Activated gamma-delta T cell treated with anti-CD3 and anti-CD28 coated beads, Interleukin-2, amount 50 U/mL, for 16 hours (primary cell): ENCODE data around the gene DZIP3.

Experiments used
- DNase-seq: peaks from one replicate; pipeline ENCODE4 v3.0.0-alpha.2; 2020; ENCODE audit warnings: low read depth

The DZIP3 gene, protein sequence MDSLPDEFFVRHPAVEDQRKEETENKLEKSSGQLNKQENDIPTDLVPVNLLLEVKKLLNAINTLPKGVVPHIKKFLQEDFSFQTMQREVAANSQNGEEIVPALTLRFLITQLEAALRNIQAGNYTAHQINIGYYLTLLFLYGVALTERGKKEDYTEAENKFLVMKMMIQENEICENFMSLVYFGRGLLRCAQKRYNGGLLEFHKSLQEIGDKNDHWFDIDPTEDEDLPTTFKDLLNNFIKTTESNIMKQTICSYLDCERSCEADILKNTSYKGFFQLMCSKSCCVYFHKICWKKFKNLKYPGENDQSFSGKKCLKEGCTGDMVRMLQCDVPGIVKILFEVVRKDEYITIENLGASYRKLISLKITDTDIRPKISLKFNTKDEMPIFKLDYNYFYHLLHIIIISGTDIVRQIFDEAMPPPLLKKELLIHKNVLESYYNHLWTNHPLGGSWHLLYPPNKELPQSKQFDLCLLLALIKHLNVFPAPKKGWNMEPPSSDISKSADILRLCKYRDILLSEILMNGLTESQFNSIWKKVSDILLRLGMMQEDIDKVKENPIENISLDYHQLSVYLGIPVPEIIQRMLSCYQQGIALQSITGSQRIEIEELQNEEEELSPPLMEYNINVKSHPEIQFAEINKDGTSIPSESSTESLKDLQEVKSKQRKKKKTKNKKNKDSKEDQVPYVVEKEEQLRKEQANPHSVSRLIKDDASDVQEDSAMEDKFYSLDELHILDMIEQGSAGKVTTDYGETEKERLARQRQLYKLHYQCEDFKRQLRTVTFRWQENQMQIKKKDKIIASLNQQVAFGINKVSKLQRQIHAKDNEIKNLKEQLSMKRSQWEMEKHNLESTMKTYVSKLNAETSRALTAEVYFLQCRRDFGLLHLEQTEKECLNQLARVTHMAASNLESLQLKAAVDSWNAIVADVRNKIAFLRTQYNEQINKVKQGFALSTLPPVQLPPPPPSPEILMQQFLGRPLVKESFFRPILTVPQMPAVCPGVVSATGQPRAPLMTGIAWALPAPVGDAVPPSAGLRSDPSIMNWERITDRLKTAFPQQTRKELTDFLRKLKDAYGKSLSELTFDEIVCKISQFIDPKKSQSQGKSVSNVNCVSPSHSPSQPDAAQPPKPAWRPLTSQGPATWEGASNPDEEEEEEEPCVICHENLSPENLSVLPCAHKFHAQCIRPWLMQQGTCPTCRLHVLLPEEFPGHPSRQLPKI

DNA sequence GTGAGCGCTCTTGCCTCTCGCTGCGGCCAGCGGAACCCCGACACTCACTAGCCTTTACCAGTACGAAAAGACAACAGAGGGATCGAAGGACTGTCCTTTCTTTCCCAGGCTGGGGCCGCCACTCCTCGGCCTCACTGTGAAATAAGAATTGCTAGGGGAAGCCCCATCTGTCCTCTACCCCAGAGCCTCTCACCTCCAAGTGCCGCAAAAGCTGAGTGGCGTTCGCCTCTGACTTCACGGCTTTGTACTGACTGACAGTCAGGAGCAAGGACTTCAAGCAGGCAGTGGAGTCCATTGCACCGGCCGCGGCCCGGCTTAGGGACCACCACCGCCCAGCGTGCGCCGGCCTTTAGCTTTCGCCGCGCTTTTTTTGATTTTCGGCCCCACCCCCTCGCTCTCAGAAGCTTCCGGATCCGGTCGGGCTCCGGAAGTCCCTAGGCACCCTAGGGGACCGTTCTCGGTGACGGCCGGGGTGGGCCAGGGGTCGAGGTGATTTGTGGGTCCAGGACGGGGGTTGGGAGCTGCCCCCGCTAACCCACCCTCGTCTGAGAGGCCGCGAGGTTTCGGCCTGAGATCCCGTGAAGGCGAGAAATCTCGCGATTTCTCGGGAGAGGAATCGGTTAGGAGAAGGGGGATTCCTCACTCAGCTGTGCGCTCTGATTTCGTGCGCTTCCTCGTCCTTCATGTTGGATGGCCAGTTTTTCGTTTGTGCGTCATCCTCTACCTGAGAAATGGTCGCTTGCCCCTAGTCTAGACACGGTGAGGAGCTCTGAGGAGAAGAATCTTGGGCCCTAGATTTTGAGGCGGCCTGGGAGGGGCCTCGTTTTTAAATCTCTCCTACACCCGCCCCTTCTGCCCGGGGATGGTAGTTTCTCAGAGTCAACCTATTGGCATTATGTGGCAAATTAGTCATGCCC, at the start of gene DZIP3, which contains the start of gene CIP2A:
Gene DZIP3 (plus strand): TSS at position 642 of the 917 bp plus-strand sequence. CDS start 15,685 bp downstream, outside the sequence.
Gene CIP2A (minus strand): TSS at position 358 of the 917 bp plus-strand sequence. CDS start 63 bp downstream, at position 295.
- peak; percentile 84 for DNase-seq

DNA sequence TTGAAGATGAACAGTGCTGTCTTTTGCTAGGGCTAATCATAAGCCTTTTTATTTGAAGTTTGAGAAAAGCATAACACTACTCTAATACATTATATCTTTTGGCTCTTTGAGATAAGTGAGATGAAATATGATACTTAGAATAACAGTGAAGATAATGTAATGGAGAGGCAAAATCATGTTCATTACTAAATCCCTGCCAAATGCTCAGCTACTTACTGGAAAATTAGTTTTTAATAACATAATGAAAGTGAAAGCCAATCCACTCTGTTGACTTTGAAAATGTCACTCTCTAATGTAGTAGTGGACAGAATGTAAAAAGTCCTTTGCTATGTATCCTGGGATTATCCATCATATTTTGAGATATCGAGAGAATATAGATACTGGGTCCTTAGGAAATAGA, 43.3 kb upstream of the DZIP3 start:
- DNase-seq = no peak

DNA sequence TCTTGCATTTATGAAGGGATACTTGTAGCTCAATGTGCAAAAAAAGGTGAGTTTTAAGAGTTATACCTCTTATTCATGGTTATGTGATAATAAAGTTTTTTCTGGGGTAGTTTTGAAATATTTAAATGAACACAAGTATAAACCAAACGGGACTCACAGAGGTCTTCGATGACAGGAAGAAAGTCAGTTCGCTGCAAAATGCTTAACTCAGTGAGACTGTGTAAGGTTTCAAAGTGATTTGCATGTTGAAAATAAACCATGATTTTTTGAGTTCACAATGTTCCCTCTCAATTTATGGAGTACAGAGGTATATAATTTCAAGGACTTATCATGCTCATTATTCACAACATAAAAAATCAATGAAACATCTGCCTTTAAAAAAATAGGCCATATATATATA, 42.8 kb upstream of the DZIP3 start:
- no peak for DNase-seq

DNA sequence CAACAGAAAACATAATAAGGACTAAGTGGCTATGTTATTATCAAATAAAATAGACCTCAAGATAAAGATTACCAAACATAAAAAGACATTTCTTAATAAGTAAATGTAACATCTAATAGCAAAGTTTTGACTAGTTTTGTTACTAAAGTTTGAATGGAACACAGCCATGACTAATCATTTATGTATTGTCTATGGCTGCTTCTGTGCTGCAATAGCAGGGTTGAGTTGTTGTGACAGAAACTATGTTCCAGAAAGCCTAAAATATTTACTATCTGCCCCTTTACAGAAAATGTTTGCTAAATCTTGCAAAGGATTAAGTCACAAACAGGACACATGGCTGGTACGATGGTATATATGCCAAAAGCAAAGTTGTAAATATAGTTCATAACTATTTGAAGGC, 41.2 kb upstream of the DZIP3 start:
- DNase-seq = no peak

DNA sequence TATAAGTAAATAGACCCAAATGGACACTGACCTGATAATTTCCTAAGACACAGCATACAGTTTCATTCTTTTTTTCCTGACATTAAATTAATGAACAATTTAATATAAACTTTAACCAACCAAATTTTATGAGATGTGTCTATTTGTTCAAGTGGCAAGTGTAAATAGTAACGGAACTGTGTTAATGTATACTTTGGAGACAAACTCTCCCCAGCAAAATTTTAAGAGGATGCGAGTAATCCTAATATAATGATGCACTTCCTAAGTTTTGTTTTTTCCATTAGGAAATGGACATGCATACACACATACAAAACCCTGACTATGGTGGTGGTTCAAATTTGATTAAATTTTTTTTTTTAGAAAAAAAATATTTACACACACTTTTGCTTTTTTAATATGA, 40.6 kb upstream of the DZIP3 start:
- no peak for DNase-seq

DNA sequence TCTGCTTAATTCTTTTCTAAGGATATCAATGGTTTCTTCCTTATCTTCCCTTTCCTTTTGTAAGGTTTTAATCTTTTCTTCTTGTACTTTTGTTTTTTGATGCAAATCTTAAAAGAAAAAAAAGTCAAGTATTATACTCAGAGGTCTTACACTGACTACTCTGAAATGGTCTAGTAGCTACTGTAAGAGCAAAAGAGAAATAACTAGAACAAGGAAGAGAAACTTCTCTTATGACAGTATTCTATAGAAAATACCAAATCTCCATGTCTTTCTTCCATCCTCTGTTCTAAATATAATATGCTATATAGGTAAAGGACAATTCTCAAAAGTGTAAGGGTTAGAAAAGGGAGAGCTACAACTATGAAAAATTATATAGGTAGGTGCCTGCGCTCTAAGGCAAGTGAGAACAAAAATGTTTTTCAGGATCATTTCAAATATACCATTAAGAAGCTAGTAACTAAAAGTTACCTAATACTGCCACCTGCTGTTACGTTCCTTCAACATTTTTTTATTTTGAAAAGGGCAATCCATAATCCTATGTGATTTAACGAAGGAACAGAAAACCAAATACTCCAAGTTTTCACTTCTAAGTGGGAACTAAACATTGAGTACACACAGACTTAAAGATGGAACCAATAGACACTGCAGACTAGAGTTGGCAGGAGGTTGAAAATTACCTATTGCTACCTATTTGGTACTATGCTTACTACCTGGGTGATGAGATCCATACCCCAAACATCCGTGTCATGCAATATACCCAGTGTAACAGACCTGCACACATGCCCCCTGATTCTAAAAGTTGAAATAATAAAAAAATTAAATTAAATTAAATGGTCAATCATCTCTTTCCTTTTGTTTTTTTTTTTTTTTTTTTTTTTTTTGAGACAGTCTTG, 37.0 kb upstream of the DZIP3 start:
- DNase-seq = no peak

DNA sequence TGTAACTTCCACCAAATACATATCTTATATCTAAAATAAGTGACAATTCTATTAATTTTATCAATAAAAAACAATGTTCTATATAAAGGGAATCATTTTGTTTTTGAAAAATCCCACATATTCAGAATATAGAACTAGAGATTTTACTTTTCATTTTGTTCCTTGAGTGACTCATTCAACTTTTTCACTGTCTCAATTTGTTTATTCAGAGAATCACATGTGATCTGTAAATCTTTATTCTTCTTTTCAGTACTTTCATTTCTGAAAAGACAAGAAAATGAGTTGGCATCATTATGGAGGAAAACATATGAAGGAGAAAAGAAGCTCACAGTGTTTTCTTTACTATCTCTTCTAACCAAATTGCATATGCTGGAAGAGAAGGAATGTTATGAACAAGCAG, 35.3 kb upstream of the DZIP3 start:
- DNase-seq = no peak

DNA sequence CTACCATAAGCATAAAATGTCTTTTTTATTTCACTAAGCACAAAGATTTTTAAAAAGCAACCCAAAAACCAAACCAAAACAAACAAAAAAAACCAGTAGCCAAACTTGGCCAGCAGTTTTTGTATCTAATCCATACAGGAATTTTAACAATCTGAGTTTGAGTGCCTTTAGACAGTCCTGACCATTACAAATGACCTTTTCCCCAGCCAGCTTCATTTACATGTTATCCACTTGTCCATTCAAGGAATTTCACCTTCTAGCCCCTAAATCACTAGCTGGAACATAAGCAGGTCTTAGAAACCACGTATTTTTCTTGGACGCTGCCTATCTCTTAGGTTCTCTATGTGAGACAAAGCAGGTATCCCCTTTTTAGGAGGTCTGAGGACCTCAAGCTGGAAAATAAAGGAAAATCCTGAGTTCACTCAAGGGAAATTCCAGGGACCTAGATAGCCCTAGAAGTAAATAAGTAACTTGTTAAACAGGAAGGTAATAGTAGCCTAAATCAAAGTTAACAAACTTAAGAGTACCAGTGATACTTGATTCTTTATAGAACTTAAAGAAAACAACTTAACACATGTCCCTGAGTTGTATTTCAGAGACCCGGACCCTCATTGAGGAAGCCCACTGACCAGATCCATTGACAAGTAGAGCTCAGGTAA, 34.5 kb upstream of the DZIP3 start:
- DNase-seq = no peak

DNA sequence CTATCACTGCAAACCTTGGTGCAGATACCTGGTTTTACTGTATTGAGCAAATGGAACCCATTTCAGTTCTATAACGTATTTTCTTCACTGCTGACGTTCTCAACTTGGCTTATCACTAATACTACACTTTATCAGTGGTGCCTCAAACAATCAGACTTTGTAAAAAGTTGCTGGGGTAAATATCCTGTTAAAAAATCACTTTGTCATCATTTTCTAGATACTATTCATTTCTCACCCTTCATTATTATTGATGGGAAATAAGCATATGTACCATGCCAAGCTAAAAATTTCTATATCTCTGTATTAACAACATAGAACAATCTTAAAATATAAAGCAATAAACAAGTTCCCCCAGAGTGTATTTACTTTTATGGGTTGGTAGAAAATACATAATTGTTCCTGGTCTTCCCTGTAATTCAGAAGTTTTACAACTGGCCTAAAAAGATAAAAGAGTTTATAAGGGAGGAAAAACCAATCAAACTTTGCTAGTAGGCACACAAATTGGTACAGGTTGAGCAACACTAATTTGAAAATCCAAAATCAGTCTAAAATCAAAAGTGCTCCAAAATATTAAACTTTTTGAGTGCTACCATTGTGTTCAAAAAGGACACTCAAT, 33.4 kb upstream of the DZIP3 start:
- DNase-seq = no peak

DNA sequence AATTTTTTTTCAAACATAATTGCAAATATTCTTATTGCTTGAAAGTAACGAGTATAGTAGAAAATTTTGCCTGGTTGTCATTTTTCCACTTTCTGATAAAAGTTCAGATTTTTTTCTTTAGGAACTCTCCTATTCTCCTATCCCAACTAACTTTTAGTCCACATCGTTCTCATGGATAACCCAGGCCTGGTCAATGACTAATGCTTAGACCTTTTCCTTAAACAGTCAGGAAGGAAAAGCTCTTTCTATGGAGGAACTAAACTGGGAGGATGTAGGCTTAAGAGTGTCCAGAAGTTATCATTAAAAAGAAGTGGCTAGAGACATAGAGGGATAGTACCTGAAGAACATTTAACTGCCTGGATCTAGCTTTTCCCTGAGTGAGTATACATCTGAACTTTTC, 27.0 kb upstream of the DZIP3 start:
- no peak for DNase-seq

DNA sequence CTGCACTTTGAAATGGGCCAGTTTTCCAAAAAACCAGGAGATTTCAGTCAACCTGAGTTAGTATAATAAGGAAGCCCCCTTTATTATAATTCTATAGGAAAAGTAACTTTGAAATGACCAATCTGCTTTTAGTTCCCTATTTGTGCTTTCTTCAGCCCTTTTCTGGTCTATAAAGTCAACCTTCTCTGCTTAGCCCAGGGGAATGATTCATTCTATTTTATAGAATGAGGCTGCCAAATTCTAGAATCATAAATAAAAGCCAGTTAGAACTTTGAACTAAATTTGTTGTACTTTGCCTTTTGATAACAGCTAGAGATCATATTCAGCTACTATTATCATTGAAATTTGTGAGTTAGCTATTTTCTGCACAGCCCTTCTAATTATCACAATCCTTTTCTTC, 25.0 kb upstream of the DZIP3 start:
- no peak for DNase-seq

DNA sequence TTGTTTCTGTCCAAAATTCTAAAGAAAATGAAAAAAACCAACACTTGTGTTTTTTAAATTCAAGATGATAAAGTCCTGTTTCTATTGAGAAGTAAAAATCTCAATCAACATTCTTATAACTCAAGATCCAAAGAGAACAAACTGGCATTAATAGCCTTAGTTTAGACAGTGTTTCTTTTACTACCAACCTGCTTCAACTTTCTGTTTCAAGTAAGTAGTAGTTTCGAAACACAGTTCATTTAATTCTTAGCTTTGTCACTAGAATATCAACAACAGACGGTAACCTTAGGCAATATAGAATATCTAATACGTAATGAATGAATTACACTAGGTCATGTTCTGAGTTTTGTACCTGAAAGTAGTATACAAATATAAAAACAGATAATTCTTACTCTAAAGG, 24.0 kb upstream of the DZIP3 start:
- no peak for DNase-seq

DNA sequence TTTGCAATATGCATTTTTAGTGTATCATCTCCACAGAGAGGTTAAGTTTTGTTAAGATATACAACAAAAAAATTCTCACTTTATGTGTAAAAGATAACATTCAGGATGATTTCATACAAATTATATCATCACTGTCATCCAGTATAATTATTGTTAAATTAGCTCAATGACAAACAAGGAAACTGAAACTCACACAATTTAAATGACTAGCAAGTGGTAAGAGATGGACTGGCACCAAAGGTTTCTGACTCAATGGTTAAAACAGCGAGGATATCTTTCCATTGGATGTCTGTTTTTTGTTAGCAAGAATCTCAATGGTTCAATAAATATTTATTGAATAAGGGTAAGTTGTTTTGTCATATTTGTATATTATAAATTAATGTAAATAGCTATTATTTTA, 22.9 kb upstream of the DZIP3 start:
- no peak for DNase-seq

DNA sequence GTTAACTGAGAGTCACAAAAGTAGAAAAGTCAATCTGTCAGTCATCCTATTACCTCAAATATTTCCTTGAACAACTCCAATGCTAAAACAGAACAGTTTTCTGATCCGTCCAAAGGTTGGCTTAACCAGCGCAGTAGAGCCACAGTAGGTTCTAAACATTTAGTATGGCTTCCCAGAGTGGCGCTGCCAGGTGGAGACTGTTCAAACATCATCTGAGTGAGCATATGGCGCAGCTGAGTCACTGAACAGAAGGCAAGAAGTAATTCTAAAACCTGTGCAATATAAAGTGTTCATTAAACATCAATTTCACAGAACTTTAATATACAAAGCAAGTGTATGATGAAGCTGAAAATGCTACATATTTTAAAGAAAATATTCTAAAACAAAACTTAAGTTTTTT, 20.2 kb upstream of the DZIP3 start:
- DNase-seq = no peak

DNA sequence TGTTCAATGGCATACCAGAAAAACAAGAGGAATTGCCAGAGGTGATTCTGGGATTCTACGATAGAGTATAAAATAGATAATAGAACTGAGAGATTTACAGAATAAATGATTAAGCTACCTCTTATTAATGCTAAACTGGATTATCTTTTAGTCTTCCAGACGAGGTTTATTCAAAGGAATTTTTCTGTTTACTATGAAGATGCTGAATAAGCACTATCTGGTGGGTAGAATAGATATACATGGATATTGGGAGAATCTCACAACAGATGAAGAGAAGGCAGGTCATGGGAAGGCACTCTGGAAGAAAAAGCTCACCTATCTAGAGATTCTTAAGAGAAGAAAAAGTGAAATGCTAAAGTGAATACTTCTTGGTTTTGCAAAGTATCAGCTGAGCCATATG, 11.5 kb upstream of the DZIP3 start:
- DNase-seq = no peak

DNA sequence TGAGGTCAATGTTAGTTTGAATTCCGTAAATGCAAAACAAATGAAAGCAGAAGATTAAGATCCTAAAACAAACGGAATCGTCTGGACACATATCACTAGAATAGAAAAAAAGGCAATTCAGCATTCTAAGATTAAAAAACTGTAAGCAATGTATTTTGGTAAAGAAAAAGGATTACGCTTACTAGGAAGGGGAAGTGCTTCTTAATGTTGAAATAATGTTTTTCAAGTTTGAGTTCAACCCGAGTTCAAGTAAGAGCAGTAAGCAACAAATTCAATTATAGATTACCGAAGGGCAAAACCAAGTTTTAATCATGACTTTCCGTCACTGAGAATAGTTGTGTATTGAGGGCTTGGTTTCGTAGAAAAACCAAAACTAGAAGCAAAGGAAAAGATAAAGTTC, 921 bp upstream of the DZIP3 start:
- DNase-seq = no peak

DNA sequence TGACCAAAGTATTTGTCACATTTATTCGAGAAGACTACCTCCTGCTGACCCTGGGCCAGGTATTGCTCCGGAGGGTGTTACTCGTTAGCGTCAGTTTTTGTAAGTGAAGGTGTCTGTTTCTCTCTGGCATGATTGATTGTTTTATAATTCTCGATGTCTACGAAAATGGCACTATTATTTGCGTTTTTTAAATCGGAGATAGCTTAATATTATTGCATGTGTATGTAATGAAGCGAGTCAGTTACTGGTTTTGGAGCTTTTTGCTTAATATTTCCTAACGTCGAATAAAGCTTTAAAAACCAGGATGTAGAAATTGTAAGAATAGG, 439 bp downstream of the DZIP3 start:
- no peak for DNase-seq

DNA sequence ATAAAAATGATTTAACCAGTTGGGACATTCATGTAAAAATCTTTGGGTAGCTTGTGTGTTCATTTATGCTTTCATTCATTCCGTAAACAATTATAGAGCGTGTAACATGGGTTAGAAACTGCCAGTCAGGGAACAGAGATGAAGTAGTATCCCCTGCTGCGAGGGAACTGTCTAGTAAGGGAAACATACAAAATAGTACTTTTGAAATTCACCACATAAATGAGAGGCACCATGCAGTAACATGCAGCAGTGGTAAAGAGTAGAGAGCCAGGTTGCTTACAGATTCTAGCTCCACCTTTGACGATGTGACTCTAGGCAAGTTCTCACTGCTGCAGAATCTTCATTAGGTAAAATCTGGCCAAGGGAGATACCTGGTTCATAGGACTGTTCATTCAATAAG, 938 bp downstream of the DZIP3 start:
- DNase-seq = no peak

DNA sequence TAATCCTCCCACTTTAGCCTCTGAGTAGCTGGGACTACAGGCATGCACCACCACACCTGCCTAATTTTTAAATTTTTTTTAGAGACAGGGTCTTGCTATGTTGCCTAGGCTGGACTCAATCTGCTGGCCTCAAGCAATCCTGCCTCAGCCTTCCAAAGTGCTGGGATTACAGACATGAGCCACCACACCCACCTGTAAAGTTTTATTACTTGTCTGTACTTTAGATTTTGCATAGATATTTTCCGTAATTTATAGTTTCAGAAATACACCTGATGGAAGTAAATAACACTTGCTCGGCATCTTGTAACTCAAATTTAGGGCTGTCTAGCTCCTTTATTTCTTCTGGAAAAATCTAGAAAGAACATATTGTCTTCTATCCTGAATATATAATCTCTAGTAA, 5.8 kb downstream of the DZIP3 start:
- no peak for DNase-seq

DNA sequence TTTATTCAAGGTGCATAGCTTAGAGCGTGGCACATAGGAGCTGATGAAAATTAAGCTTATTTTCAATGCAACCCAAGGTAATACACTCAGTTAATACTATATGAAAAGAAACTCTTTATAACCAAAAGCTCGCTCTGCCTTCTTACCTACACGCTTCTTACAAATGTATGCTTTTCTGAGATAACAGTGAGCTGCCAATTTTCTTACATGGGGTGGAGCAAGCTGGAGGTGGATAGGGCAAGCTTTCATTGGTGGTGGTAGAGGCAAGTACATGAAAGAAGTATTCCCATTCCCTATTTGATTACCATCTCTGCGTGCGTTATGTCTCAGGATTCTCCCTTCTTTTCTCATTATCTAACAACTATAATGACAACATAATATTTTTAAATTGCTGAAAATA, 8.9 kb downstream of the DZIP3 start:
- DNase-seq = no peak
